Breast epithelium (tissue), 4 donors: ENCODE data around the gene KCND3. TPM values are rescaled to one million over a fixed set of nuclear protein-coding genes. Genes with fewer than 3 reads are reported as not detected.

Source experiments
- DNase-seq, 2 donors: peaks; one replicate each; pipeline ENCODE4 v3.0.0-alpha.2; 2019; ENCODE audit warnings: low spot score in 2 of 2
- H3K27ac ChIP-seq, 2 donors: fragments of 200-600 bp; sonication (generic) in 1 of 2; one replicate each; pipeline ENCODE4 v1.5.1; 2016 to 2019; ENCODE audit warnings: mild to moderate bottlenecking in 1 of 2
- H3K27me3 ChIP-seq, 2 donors: fragments of 200-600 bp; sonication (generic) in 1 of 2; one replicate each; pipeline versions ENCODE4 v1.5.1 to v1.6.0; 2017 to 2019; ENCODE audit warnings: control low read depth in 1 of 2, mild to moderate bottlenecking in 1 of 2
- H3K36me3 ChIP-seq: fragments of 200-600 bp; one replicate; pipeline ENCODE4 v1.5.1; 2019
- H3K4me1 ChIP-seq, 2 donors: fragments of 200-600 bp; sonication (generic); one replicate each; pipeline ENCODE4 v1.5.1; 2016 to 2019; ENCODE audit warnings: control low read depth in 1 of 2
- H3K4me3 ChIP-seq, 3 donors: fragments of 200-600 bp; sonication (generic); 1 replicate in 2 of 3; 2 replicates in 1 of 3; pipeline ENCODE4 v1.5.1; 2016 to 2019; ENCODE audit warnings: mild to moderate bottlenecking in 3 of 3, moderate library complexity in 2 of 3
- H3K9me3 ChIP-seq, 2 donors: fragments of 200-600 bp; sonication (generic) in 1 of 2; one replicate each; pipeline ENCODE4 v1.5.1; 2016 to 2019; ENCODE audit warnings: control low read depth in 1 of 2
- CTCF ChIP-seq, 3 donors: fragments of 450-650 bp; IDR thresholded peaks; one replicate each; pipeline ENCODE4 v1.5.1; 2016 to 2017; ENCODE audit warnings: antibody characterized with exemption in 3 of 3, mild to moderate bottlenecking in 3 of 3, moderate library complexity in 3 of 3
- POLR2A ChIP-seq: fragments of 450-650 bp; IDR thresholded peaks from one replicate; pipeline ENCODE4 v1.6.1; 2016; ENCODE audit warnings: antibody characterized with exemption, mild to moderate bottlenecking, moderate library complexity
- POLR2AphosphoS5 ChIP-seq, 3 donors: sonication (generic); formaldehyde crosslinking; IDR thresholded peaks; one replicate each; pipeline ENCODE4 v1.6.1; 2017; ENCODE audit warnings: antibody characterized with exemption in 3 of 3
- intact Hi-C: fragments of 100-400 bp; cut with DNase I; formaldehyde crosslinking; loops from one replicate; pipeline ENCODE4 v1.15.1; 2023; ENCODE audit warnings: low total_unique reads
- total RNA-seq, 3 donors: library from RNA; depleted of rRNA; stranded (reverse); fragments of >200 nt; gene quantifications; one replicate each; pipeline ENCODE4 v1.1.0, GENCODE V29; 2016

The KCND3 gene
- total RNA-seq, 3 donors from 2014 or later = 5.9 to 10.2 (median 6.7) TPM

GRCh38 chr1:111982428-111982827, 7.0 kb downstream of the KCND3 start:
- H3K27me3 ChIP-seq = no peaks in the 10 kb centered on the region
- no peaks in the 10 kb centered on the region for H3K9me3 ChIP-seq
- H3K4me3 ChIP-seq = no peak overlapping the region
- TF ChIP-seq POLR2A (no peak), CTCF (IDR thresholded peaks at IDR 0.05) (no peak), POLR2AphosphoS5 (IDR thresholded peaks at IDR 0.05) (no peak)
- intact Hi-C loops = no loop called here
- H3K4me1 ChIP-seq = no peaks in the 10 kb centered on the region
- no peak overlapping the region for H3K27ac ChIP-seq
- H3K36me3 ChIP-seq = no peaks in the 10 kb centered on the region
- DNase-seq = no peak

- no peak for TF ChIP-seq POLR2AphosphoS5 (IDR thresholded peaks at IDR 0.05)
- TF ChIP-seq POLR2A = no peak
- TF ChIP-seq CTCF (IDR thresholded peaks at IDR 0.05) = no peak
- DNase-seq = no peak
These were observed 7.6 kb downstream of the KCND3 start for GRCh38 chr1:111981871-111982270.

GRCh38 chr1:111981090-111981489, 8.4 kb downstream of the KCND3 start:
- intact Hi-C loops = no loop called here

More at GRCh38 chr1:111981871-111982270, 7.6 kb downstream of the KCND3 start:
- intact Hi-C loops = no loop called here
- Histone ChIP-seq H3K27ac (no peak overlapping the region), H3K36me3 (no peaks in the 10 kb centered on the region), H3K9me3 (no peaks in the 10 kb centered on the region), H3K4me3 (no peak overlapping the region), H3K4me1 (no peaks in the 10 kb centered on the region), H3K27me3 (no peaks in the 10 kb centered on the region)

GRCh38 chr1:111980686-111981085, 8.8 kb downstream of the KCND3 start:
- intact Hi-C loops = no loop called here
- Histone ChIP-seq H3K27ac (no peak overlapping the region), H3K27me3 (no peaks in the 10 kb centered on the region), H3K9me3 (no peaks in the 10 kb centered on the region), H3K36me3 (no peaks in the 10 kb centered on the region), H3K4me3 (no peak overlapping the region), H3K4me1 (no peaks in the 10 kb centered on the region)
- no peak for TF ChIP-seq POLR2AphosphoS5 (IDR thresholded peaks at IDR 0.05)
- TF ChIP-seq POLR2A = no peak
- TF ChIP-seq CTCF (IDR thresholded peaks at IDR 0.05) = no peak
- no peak for DNase-seq

More at GRCh38 chr1:111981090-111981489, 8.4 kb downstream of the KCND3 start:
- H3K4me1 ChIP-seq = no peaks in the 10 kb centered on the region
- H3K27ac ChIP-seq = no peak overlapping the region
- H3K9me3 ChIP-seq = no peaks in the 10 kb centered on the region
- H3K27me3 ChIP-seq = no peaks in the 10 kb centered on the region
- H3K4me3 ChIP-seq = no peak overlapping the region
- no peak for TF ChIP-seq POLR2AphosphoS5 (IDR thresholded peaks at IDR 0.05)
- no peak for TF ChIP-seq POLR2A
- no peak for TF ChIP-seq CTCF (IDR thresholded peaks at IDR 0.05)
- no peak for DNase-seq
- no peaks in the 10 kb centered on the region for H3K36me3 ChIP-seq

GRCh38 chr1:111978695-111979094, 10.8 kb downstream of the KCND3 start:
- Histone ChIP-seq H3K27me3 (no peaks in the 10 kb centered on the region), H3K27ac (no peak overlapping the region), H3K36me3 (no peaks in the 10 kb centered on the region), H3K4me3 (no peak overlapping the region), H3K9me3 (no peaks in the 10 kb centered on the region), H3K4me1 (no peaks in the 10 kb centered on the region)
- no peak for TF ChIP-seq CTCF (IDR thresholded peaks at IDR 0.05)
- no peak for TF ChIP-seq POLR2A
- no peak for TF ChIP-seq POLR2AphosphoS5 (IDR thresholded peaks at IDR 0.05)
- DNase-seq = no peak
- intact Hi-C loops = no loop called here
